SKM-1 treated with dmso at 0.1 percent for 144 hours (cell line): Measurements from ENCODE around the gene STYK1.

Source experiments
- DNase-seq: peaks from one replicate; lab custom pipeline; 2025; ENCODE audit not compliant: unreplicated experiment; lab: John Stamatoyannopoulos, UW

STYK1 gene

DNA sequence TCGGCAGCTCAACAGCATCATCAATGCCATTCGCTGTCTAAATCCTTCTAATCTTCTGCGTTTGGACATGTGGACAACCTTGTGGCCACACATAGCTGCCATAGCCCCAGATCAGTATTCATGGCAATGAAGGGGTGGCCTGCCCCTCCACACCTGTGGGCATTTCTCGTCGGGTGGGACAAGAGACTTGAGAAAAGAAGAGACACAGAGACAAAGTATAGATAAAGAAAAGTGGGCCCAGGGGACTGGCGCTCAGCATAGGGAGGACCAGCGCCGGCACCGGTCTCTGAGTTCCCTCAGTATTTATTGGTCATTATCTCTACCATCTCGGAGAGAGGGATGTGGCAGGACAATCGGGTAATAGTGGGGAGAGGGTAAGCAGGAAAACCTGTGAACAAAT, 102.7 kb downstream of the STYK1 start:
- no peak for DNase-seq
